Psoas muscle (tissue), 8 donors: ENCODE measurements around the gene THAP6. TPM values are rescaled to one million over a fixed set of nuclear protein-coding genes. Genes with fewer than 3 reads are reported as not detected.

Source experiments
- ATAC-seq, 4 donors: fragments of 200-7000 bp; cut with Tn5 transposase; one replicate each; pipeline ENCODE4 v1.9.1; 2020; ENCODE audit warnings: moderate library complexity in 3 of 4, mild to moderate bottlenecking in 2 of 4
- DNase-seq, 2 donors: peaks; one replicate each; pipeline ENCODE4 v3.0.0-alpha.2; 2020
- H3K27ac ChIP-seq: fragments of 200-600 bp; one replicate; pipeline ENCODE4 v1.8.0; 2022
- H3K27me3 ChIP-seq, 3 donors: fragments of 200-600 bp in 1 of 3; one replicate each; pipeline versions ENCODE4 v1.6.1 to v1.8.0; 2013 to 2022; ENCODE audit warnings: low read length in 2 of 3, mild to moderate bottlenecking in 2 of 3, moderate library complexity in 1 of 3; ENCODE audit not compliant: insufficient read depth in 3 of 3
- H3K36me3 ChIP-seq, 2 donors: fragments of 200-600 bp in 1 of 2; one replicate each; pipeline versions ENCODE4 v1.6.1 to v1.8.0; 2013 to 2022; ENCODE audit warnings: low read depth in 1 of 2, mild to moderate bottlenecking in 1 of 2, moderate library complexity in 1 of 2; ENCODE audit not compliant: insufficient read depth in 1 of 2
- H3K4me1 ChIP-seq: fragments of 200-600 bp; one replicate; pipeline ENCODE4 v1.8.0; 2022
- H3K4me3 ChIP-seq: fragments of 200-600 bp; one replicate; pipeline ENCODE4 v1.8.0; 2022; ENCODE audit warnings: mild to moderate bottlenecking
- H3K9me3 ChIP-seq: fragments of 200-600 bp; one replicate; pipeline ENCODE4 v1.8.0; 2022
- CTCF ChIP-seq: fragments of 200-600 bp; IDR thresholded peaks from one replicate; pipeline ENCODE4 v1.8.0; 2022; ENCODE audit warnings: antibody characterized with exemption
- WGBS, 3 donors: extraction: QIAGEN DNeasy Blood & Tissue Kit; methylation state at CpG; one replicate each; pipeline versions ENCODE4 v1.1.6 to v1.1.7; 2013; 5-methylcytosine and 5-hydroxymethylcytosine counted together
- intact Hi-C, 2 donors: fragments of 100-400 bp; cut with DNase I; formaldehyde crosslinking; loops; one replicate each; pipeline versions ENCODE4 v1.11.0 to v1.14.2; 2022
- polyA plus RNA-seq, 3 donors: library from polyadenylated mRNA; stranded (reverse); fragments of 200-250 nt; gene quantifications; one replicate each; pipeline ENCODE4 v1.2.3, GENCODE V29; 2013
- total RNA-seq, 4 donors: library from RNA; stranded (reverse); fragmentation: NEBNext Ultra II Directional in 2 of 4; extraction: Animal tissue kit (Norgen Biotek cat#: 25700) in 2 of 4; gene quantifications; one replicate each; pipeline versions ENCODE4 v1.2.1 to v1.2.4, GENCODE V29; 2021 to 2023
- donor health status: healthy with polysubstance abuse.
- donor health status: DM: no; HTN: no; CAD: no; lungs with moderate emphysema.
- donor health status: Bipolar disorder and iron deficiency.
- donor health status: healthy.
- donor health status: DM: yes; HTN: yes; CAD: no.
- donor health status: DM: no; HTN: no; CAD: no.
- donor health status: DM: no; HTN: no; CAD: no.
- donor health status: DM: yes; HTN: yes; CAD: no.

Gene THAP6
- total and polyA plus RNA-seq, 7 donors = 3.8 to 17.8 (median 13.1) TPM

GRCh38 chr4:75544870-75545269 is 30.6 kb downstream of the THAP6 start:
- H3K4me1 ChIP-seq = no peaks in the 10 kb centered on the region
- ATAC-seq (no peak), DNase-seq (no peak)
- H3K27ac ChIP-seq = no peak overlapping the region
- peaks cover 5 to 45% of the 10 kb centered on the region in 2 donors for H3K36me3 ChIP-seq
- WGBS, 3 donors = 91 to 95% (median 92%) methylated on average over 3 of the region's 3 CpGs
- no peaks in the 10 kb centered on the region for H3K27me3 ChIP-seq
- H3K9me3 ChIP-seq = no peaks in the 10 kb centered on the region
- no peak overlapping the region for H3K4me3 ChIP-seq
- intact Hi-C loops = no loop called here
- no peak for TF ChIP-seq CTCF

DNA sequence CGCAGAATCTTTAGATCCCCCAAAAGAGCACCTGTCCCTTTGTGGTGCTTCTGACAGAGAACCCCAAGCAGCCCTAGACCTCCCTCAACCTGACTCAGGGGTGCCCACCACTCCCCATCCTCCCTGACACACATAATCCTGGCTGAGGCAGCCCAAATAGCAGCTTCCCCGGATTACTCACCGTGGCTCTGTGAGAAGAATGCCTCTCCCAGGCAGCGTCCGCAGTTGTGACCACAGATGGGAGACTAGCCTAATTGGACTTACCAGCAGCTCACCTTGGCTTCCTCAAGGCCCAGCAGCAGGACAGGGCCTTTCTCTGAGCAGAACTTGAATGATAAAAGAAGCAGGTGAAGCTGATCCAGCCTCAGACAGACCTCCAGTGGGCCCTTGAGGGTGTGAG is 31.3 kb downstream of the THAP6 start:
- no peak for ATAC-seq
- Histone ChIP-seq H3K4me1 (no peaks in the 10 kb centered on the region), H3K27ac (no peak overlapping the region), H3K4me3 (no peak overlapping the region), H3K36me3 (peaks cover 5 to 39% of the 10 kb centered on the region in 2 donors), H3K9me3 (no peaks in the 10 kb centered on the region), H3K27me3 (no peaks in the 10 kb centered on the region)
- no peak for TF ChIP-seq CTCF
- intact Hi-C loops = no loop called here
- DNase-seq = no peak
- WGBS, 3 donors = 80 to 92% (median 91%) methylated on average over 5 of the region's 5 CpGs

- no peak for TF ChIP-seq CTCF
- DNase-seq (peak; percentile 41 to 59), ATAC-seq (peak in 1 of 4 donors; percentile 22)
- Histone ChIP-seq H3K4me3 (no peak overlapping the region), H3K9me3 (no peaks in the 10 kb centered on the region), H3K4me1 (no peaks in the 10 kb centered on the region), H3K36me3 (peaks cover 5 to 27% of the 10 kb centered on the region in 2 donors), H3K27me3 (no peaks in the 10 kb centered on the region), H3K27ac (no peak overlapping the region)
- intact Hi-C loops = no loop called here
- 64 to 66% (median 65%) methylated on average over 15 of the region's 15 CpGs for WGBS, 3 donors
Observed at GRCh38 chr4:75547647-75548387, 33.5 kb downstream of the THAP6 start.

DNA sequence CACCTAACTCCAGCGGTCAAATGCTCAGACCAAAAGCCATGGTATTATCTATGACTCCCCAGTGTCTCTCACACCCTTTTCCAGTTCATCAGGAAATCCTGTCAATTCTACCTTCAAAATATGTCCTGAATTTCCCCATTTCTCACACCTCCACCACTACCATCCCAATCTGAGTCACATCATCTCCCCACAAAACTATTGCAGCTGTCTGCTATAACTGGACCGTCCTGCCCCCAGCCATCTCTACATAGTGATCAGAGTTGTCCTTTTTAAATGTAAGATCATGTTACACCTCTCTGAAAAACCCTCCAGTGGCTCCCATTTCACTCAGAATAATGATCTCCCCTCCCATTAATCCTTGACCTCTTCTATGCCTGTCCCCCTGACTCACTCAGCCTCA is 34.7 kb downstream of the THAP6 start:
- no peak for TF ChIP-seq CTCF
- intact Hi-C loops = no loop called here
- Histone ChIP-seq H3K27me3 (no peaks in the 10 kb centered on the region), H3K36me3 (peaks cover 5 to 17% of the 10 kb centered on the region in 2 donors), H3K27ac (no peak overlapping the region), H3K9me3 (no peaks in the 10 kb centered on the region), H3K4me1 (no peaks in the 10 kb centered on the region), H3K4me3 (no peak overlapping the region)
- DNase-seq = no peak
- 77 to 89% (median 78%) methylated on average over 2 of the region's 2 CpGs for WGBS, 3 donors
- ATAC-seq = no peak

GRCh38 chr4:75552452-75552851 is 38.2 kb downstream of the THAP6 start:
- Histone ChIP-seq H3K27ac (no peak overlapping the region), H3K4me3 (no peak overlapping the region), H3K9me3 (no peaks in the 10 kb centered on the region), H3K36me3 (no peaks in the 10 kb centered on the region), H3K27me3 (peaks cover 0 to 4% (median 0%) of the 10 kb centered on the region in 3 donors), H3K4me1 (no peaks in the 10 kb centered on the region)
- ATAC-seq = no peak
- intact Hi-C loops = no loop called here
- TF ChIP-seq CTCF = no peak
- no peak for DNase-seq
